HT1080 (cell line): Measurements from ENCODE around the gene NABP1. TPM values are rescaled to one million over a fixed set of nuclear protein-coding genes. Genes with fewer than 3 reads are reported as not detected.
A peak's percentile ranks its signal among the peaks of the same experiment; 100 is the strongest.
"Not testable (repeated sequence)": the region's sequence is repeated elsewhere in the genome, so short reads cannot be mapped to it uniquely, and the experiment has no call there.

ENCODE experiments used
- DNase-seq: peaks from one replicate; pipeline ENCODE4 v3.0.0-alpha.2; 2015; ENCODE audit warnings: low read depth
- polyA plus RNA-seq, 2 experiments: library from polyadenylated mRNA; depleted of rRNA; stranded (reverse); fragments of >200 nt; gene quantifications; 2 replicates each; pipeline ENCODE4 v1.2.3, GENCODE V29; 2015
- total RNA-seq: library from RNA; depleted of rRNA; stranded (reverse); fragments of >200 nt; shearing (Covaris generic); gene quantifications from 2 replicates; pipeline ENCODE4 v1.2.3, GENCODE V29; 2014; rRNA removed

The NABP1 gene, protein sequence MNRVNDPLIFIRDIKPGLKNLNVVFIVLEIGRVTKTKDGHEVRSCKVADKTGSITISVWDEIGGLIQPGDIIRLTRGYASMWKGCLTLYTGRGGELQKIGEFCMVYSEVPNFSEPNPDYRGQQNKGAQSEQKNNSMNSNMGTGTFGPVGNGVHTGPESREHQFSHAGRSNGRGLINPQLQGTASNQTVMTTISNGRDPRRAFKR
- 39.2 and 48.1 TPM in 2 replicates for total RNA-seq
- 29.3 and 30.0 TPM in 2 replicates for polyA plus RNA-seq (2015; cell fraction: cytosol; rRNA removed)
- polyA plus RNA-seq (2015; cell fraction: nucleus; rRNA removed), result 326 and 328 TPM in 2 replicates

DNA sequence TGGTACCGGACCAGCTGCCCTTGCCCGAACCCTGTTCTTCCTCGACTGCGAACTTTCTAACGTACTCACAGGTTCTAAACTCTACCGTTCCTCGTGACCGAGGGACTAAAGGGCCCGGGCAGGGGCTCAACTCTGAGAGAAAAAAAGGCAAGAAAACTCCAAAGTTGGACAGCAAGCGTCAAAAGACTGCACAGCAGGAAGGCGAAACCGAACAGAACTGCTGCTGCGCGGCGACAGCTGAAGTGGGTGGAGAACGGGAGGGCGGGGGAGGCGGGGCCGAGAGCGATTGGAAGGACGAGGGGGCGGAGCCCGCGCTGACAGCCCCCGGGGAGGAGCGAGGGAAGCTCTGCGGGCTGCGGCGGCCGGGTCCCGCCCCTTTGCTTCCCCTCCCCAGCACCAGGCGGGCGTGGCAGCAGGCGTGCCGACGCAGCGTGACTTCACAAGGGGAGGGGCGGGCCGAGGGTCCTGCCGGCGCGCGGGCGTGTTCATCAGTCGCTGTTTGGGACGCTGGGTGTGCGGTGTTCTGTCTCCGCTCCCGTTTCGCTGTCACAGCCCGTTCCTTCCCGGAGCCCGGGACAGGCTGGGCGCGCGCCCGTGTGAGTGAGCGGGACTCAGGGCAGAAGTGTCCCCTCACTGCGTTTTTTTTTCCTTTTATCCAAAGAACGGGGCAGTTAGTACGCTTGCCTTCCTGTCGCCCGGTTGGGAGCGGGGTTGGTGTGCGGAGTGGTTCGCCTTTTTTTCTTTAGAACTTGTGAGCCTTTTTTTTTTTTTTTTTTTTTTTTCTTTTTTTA lies at the start of gene NABP1:
TSS of gene NABP1 (plus strand) at position 491 of the 791 bp plus-strand sequence. CDS start 479 bp downstream, outside the sequence.
- DNase-seq, result peak; percentile 96

DNA sequence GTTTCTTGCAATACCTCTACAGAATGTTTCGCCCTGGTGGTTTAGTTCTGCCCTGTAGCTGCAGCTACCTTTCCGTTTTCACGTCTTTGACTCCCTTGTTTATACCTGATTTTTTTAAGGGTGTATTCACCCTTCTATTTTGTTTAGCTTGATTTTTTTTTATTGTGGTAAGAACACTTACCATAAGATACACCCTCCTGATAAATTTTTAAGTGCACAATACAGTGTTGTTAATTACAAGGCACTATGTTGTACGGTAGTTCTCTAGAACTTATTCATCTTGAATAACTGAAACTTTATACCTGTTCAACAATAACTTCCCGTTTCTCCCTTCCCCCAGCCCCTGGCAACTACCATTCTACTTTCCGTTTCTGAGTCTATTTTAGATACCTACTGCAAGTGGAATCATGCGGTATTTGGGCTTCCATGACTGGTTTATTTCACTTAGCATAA lies 48.9 kb upstream of the NABP1 start:
- DNase-seq, result no peak

DNA sequence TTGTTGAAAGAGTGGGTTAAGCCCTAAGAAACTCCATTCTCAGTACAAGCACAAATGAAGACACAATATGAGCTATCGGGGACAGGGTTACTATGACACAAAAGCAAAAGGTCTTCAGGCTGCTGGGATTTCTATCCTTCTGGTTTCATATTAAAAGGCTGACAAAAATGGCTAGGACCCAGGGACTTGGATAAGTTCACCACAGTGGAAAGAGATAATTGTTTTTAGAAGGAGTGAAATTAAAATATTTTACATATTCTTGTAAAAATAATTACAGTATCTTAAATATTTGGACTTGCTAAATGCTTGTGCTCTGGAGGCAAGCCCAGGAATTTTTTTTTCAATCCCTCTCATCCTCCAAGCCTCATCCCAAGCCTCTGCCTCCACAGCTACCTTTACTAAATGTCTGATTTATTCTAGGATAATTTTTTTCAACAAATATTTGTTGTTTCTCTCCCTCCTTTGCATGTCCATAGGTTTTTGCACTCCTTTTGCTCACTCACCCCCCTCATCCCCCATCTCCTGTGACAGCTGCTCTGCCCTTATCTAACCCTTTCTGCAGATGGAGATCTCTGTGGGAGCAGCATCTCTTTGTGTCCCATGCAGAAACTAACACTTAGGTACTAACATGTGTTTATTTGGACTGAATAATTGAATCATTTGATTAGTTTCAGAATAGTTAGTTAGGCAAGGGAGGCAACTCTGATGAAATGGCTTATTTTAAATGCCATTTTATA lies 47.8 kb upstream of the NABP1 start:
- DNase-seq, result no peak

DNA sequence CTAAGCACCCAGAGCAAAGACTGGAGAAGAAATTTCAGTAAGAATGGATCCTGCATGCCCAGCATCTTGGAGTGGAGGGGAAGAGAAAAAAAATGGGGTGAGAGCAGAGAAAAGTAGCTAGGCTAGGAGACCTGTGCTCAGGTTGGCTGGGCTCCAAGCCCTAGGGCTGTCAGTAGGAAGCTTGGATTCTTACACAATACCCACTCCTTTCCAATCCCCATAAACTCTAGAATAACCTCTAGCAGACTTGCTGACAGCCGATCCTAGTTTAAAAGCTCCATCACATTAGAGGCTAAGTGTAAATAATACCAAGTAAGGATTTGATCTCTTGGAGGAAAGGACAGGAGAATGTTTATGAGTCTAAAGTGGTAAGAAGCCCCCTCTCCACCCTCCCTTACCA lies 46.2 kb upstream of the NABP1 start:
- peak; percentile 55 for DNase-seq

DNA sequence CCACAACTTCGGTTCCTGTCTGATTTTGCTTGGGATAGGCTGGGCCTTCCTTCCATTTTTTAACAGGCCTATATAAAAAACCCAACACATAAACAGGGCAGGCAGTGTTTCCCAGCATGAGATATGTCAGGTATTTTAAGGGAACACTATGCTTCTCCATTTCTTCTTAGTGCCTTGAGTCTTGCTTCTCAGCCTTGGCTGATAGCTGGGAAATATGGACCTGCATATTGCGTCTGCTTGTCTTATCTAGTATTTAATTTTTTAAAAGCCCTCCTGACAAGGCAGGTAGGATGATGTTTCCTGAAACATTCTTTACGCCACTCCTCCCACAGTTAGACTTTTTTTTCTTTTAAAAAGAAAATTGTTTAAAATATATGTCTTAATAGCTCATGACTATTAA lies 45.5 kb upstream of the NABP1 start:
- no peak for DNase-seq

DNA sequence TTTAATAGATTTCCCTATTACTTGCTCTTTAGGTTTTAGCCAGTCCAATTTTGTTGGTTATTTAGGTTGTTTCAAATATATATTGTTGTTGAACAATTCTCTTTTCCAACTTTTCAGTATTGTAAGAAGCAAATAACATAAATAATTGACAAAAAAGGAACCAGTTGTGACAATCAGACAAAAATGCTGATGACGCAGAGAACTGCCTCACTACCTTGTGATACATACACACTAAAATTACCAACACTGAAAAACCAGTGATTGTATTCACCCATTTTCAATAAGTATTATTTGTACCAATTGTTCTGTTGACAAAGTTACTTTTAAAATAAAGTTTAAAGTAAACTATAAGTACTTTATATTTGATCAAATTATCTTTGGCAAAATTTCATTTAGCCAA lies 43.1 kb upstream of the NABP1 start:
- no peak for DNase-seq

DNA sequence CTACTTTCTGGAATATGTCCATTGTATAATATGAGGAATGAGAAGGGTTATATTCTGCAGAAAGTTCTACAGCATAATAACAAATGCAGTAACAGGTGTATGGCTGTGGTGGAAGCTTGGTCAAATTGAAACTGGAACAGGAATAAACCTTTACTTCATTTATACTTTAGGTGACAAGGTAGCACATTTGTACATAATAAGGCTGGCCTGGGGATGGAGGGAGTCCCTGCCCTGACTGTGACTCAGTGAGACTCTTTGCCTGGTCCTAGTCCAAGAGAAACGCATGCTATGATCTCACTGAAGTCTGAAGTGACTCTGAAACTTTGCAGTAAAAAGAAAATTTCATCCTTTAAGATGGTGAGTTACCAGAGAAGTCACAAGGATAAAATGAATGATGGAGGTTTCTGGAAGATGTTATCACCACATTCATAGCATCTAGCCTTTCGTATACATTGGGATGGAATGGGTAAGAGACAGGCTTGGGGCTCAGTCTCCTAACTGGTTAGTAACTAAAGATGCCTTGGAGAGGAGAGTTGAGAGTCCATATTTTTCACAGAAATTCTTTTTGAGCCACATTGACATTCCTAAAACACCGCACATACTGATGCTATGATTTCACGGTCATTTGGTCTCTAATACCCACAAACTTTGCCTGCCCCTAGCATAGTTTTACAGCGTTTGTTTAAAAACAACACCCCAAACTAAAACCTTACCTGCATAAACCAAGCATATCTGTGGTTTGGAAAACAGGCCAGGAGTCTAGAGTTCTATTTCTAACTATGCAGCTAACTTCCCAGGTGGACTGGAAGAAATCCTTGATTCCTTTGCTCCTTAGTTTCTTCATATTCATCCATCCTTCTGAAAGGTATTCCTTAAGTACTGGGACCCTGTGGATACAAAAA lies 42.4 kb upstream of the NABP1 start:
- peak; percentile 85 for DNase-seq

DNA sequence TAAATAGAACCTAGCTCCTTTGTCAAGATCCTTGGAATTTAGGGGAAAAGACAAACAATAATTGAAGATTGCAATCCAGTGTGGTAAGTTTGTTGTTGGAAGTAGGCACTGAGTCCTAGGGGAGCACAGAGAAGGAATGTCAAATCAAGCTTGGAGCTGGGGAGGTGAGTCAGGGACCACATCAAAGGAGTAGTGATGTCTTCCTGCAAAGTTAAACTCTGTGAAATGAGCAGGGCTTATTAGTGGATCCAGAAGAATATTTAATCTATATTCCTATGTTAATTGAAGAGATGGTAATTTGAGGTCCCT lies 41.7 kb upstream of the NABP1 start:
- DNase-seq, result peak; percentile 89

DNA sequence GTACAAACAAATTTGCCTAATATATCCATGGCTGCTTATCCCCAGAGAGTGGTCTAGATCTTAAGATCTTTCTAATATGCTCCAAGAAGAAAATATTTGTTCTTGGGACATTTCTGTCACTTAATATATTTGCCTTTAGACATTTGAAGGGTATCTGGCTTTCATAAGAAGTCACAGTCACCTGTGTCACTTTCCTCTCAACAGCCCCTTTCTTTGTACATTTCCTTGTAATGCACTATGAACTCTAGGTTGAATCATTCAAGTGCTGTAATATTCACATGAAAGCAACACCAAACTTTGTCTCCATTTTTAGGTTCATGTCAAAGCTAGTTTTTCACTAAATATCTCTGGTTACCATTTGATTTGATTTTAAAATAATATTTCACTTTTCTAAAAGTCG lies 41.4 kb upstream of the NABP1 start:
- no peak for DNase-seq

DNA sequence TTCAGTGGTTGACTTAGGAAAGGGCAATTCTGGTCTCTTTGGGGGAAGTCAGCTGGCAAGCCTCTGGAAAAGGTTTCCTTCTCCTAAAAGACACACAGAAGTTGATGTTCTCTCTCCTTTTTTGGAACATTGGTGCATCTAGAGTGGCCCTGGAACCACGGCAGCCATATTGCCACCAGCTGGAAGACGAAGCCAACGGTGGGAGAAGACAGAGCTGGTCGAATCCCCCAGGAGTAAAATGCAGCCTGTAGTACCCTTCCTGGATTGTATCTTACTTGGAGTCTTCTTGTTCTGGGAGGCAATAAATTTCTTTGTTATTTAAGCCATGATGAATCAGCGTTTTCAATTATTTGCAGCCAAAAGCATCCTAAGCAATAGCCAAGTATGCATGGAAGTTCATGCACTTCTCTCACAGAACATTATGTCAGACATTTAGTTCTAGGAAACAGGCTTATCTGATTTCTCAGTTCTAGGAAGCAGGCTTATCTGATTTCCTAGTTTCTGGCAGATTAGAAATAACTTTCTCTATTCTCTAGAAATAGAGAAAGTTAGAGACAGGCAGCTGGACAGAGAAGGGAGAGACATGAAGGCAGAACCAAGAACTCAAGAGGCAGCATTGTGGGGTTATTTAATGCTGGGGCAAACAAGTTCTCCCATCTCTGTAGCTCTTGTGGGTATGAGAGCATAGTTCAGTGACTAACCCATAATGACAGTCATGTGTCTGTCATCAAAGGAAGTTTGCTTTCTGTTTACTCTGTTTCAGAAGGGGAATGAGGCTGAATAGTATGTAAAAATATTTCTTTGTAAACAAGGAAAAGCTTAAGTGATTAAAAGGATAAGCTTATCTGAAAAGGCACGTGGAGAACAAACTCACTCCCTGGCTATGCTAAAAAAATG lies 40.5 kb upstream of the NABP1 start:
- peak; percentile 81 for DNase-seq

DNA sequence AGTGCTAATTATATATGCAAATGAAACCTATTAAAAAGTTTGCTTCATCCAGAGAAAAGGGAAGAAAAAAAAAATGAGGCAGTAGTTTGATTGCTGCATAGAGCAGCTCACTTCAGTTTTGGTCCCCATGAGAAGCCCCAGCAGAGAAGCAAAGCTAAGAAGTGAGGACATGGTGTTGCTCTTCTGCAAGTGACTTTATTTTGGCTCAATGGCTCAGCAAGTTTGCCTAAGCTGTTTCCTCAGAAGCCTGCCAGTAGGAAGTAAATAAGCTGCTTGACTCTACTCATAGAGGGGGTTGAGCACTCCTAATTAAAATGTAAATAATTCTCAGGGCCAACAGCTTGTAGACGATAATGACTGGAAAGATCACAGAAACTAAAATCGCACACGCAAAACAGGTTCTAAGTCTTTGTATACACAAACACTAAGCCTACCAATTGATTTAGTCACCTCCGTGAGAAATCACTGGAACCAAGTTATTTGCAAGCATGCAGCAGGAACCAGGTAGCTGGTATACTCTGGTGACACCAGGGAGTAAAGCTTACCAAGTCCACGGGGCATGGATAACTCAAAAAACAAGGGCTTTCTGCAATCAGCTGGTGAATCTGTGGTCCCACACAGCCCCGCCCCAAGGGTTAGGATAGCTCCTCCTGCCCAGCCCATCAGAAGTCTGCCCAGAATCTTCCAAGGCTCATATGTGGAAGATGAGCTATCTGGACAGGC lies 39.7 kb upstream of the NABP1 start:
- DNase-seq, result no peak

DNA sequence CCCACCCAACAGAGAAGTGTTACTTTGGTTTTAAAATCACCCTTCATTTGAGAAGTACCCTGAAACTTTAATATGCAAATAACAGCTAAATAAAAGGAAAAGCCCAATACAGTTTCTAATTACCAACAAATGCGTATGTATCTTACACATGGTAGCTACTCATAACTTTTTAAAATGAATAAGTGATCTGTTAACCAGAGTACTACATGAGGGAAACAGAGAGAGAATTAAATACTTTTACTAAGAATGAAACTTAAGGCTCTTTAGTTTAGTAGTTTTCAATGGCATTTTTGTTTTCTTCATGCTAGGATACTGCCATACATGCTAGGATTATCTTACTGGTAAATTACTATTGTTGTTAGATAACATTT lies 39.1 kb upstream of the NABP1 start:
- no peak for DNase-seq

DNA sequence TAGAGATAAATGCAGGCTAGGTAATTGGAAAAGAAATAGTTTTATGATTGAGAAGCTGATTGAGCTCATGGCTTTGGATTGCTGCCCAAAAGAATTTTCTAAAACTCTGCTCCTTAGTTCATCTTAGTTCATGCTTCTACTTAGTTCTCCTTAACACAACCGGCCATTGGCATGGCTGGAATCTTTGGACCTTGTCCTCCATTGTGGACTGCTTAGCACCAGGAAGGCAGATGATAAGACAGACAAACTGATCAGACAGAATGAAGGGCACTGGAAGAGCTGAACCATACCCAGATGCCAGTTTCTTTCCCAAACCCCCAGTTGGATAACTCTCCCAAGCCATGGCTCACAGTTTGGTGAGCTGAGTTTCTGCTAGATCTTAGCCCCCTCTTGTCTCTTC lies 36.3 kb upstream of the NABP1 start:
- DNase-seq, result no peak

DNA sequence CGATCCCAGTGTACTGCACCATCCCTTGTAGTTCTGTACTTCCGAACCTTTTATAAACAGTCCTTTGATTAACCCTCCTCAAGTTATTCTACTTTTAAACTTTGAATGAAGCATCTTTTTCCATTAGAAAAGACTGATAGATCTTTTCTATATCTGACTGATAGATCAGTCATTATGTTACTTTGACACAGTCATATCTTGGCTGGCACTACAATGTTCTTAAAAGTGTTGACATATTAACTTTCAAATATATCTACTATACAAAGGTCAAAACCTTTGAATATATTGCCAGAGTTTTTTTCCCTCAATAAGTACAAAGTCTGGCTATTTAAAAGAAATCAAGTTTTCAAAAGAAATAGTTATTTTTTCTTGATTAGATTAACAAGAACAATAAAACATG lies 35.4 kb upstream of the NABP1 start:
- DNase-seq, result no peak

DNA sequence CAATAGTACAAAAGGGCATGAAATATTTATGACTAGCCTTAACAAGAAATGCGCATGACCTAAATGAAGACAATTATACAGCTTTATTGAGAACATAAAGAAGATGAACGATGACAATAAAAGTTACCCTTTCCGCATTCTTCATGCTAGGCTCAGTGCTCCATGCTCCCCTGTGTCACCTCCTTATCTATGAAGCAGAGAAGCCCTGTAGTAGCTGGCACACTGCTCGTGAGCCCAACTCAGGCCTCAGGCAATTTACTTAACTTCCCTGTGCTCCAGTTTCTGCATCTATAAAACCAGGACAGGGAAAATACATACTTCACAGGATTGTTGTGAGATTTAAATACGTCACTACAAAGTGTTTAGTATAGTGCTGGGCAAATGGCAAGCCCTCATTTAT lies 34.5 kb upstream of the NABP1 start:
- DNase-seq, result no peak

DNA sequence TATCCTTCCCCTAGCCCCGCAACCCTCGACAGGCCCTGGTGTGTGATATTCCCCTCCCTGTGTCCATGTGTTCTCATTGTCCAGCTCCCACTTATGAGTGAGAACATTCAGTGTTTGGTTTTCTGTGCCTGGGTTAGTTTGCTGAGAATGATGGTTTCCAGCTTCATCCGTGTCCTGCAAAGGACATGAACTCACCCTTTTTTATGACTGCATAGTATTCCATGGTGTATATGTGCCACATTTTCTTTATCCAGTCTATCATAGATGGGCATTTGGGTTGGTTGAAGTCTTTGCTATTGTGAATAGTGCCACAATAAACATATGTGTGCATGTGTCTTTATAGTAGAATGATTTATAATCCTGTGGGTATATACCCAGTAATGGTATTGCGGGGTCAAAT lies 33.3 kb upstream of the NABP1 start:
- DNase-seq, result not testable (repeated sequence)

DNA sequence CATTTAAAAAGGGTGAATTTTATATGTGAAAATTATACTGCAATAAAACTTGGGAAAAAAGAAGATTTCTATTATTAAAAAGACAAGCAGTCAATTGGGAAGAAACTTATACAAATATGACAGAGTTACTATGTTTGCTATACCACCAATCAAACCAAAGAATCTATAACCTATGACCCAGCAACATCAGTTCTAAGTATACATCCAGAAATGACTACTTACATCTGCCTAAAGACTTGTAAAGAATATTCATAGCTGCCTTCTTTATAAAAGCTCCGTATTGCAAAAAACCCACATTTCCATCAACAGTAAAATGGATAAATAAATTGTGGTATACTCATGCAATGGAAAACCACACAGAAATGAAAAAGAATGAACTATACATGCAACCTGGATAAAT lies 32.9 kb upstream of the NABP1 start:
- DNase-seq, result no peak

DNA sequence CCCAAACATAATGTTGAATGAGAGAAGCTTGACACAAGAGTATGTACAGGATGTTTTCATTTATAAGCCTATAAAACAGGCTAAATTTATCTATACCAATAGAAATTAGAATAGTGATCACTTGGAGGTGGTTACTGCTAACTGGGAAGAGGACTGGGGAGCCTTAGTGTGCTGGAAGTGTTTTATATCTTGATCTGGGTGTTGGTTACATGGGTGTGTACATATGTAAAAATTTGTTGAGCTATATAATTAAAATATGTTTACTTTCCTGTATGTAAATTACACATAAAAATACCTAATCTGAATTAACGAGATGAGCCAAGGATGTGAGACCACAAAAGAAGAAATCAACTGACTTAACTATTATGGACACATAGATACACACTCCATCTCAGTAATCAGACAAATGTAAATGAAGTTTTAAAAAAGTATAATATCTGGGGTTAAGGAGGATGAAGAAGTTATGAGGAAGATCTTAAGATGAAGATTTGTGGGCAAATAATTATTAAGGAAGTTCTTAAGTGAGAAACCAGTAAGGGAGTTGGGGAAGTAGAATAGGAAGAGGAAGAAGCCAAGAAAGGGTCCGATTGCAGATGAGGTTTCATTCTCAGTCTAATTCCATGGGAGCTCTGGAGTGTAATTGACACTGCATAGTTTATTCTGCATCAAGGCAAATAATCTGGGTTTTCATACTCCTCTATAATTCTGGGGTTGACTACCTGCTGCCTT lies 32.3 kb upstream of the NABP1 start:
- DNase-seq, result no peak
